HepG2 (cell line): ENCODE data around the gene CCDC88C. TPM values are rescaled to one million over a fixed set of nuclear protein-coding genes. Genes with fewer than 3 reads are reported as not detected.

Experiments used
- ATAC-seq: fragments of 200-7000 bp; cut with Tn5 transposase; 3 replicates; pipeline ENCODE4 v1.9.1; 2020; ENCODE audit warnings: mild to moderate bottlenecking, moderate library complexity
- BruUV-seq: library from RNA; stranded (reverse); fragments of 400-500 nt; replicated peaks from 2 replicates; lab custom pipeline; 2021; lab: Mats Ljungman, UMichigan
- CTCF ChIA-PET: fragments of 300-600 bp; formaldehyde crosslinking; extraction: SDS; loops from one replicate; lab custom pipeline; 2021; ENCODE audit warnings: low total read pairs, inconsistent platforms, low intra/inter-chr PET ratio; lab: Yijun Ruan, JAX
- POLR2A ChIA-PET: fragments of 350-600 bp; sonication (Branson Sonifier 250); formaldehyde crosslinking; loops from one replicate; lab custom pipeline; 2020; ENCODE audit warnings: antibody characterized with exemption, inconsistent platforms; lab: Yijun Ruan, JAX
- DNase-seq: peaks from one replicate; pipeline ENCODE4 v3.0.0-alpha.2; 2015; ENCODE audit warnings: low spot score
- FAIRE-seq: peaks from 3 replicates; lab custom pipeline; 2011; peaks lifted over from hg19 to GRCh38; lab: Jason Lieb, UNC
- H2AFZ ChIP-seq: one replicate; pipeline ENCODE4 v1.6.1; 2011; ENCODE audit warnings: low read length, inconsistent platforms
- H3K27ac ChIP-seq: fragments of 300-600 bp; 3 replicates; pipeline ENCODE4 v1.8.0; 2011; ENCODE audit warnings: mixed run types, mild to moderate bottlenecking, mixed read lengths, low read length, inconsistent platforms; ENCODE audit not compliant: insufficient read depth; ENCODE audit errors: extremely low read length
- H3K27me3 ChIP-seq, 2 experiments: fragments of 200-600 bp in 1 of 2; 2 replicates in 1 of 2; 3 replicates in 1 of 2; pipeline versions ENCODE4 v1.6.0 to v1.8.0; 2011; ENCODE audit warnings: low read length in 2 of 2, mild to moderate bottlenecking in 2 of 2, moderate library complexity in 2 of 2, inconsistent platforms in 1 of 2; ENCODE audit not compliant: insufficient read depth in 2 of 2, control insufficient read depth in 1 of 2
- H3K36me3 ChIP-seq, 2 experiments: fragments of 200-600 bp in 1 of 2; replicated peaks in 1 of 2; 2 replicates in 1 of 2; 3 replicates in 1 of 2; pipeline versions ENCODE4 v1.5.1 to v1.8.0; 2011; ENCODE audit warnings: low read length in 2 of 2, inconsistent platforms in 1 of 2; ENCODE audit not compliant: insufficient read depth in 2 of 2, control insufficient read depth in 1 of 2
- H3K4me1 ChIP-seq: 2 replicates; pipeline ENCODE4 v1.5.1; 2012; ENCODE audit warnings: low read length, inconsistent platforms; ENCODE audit not compliant: insufficient read depth
- H3K4me2 ChIP-seq: 2 replicates; pipeline ENCODE4 v1.6.0; 2011; ENCODE audit warnings: low read depth, low read length, inconsistent platforms
- H3K4me3 ChIP-seq, 3 experiments: fragments of 200-600 bp in 1 of 3; sonication (generic), shearing (Covaris generic) in 1 of 3; replicated peaks in 1 of 3; 2 replicates each; pipeline ENCODE4 v1.5.1; 2011 to 2016; ENCODE audit warnings: low read length in 3 of 3, inconsistent platforms in 2 of 3, low read depth in 2 of 3, mild to moderate bottlenecking in 2 of 3, control low read depth in 1 of 3, mixed read lengths in 1 of 3; ENCODE audit not compliant: insufficient read depth in 1 of 3
- H3K79me2 ChIP-seq: one replicate; pipeline ENCODE4 v1.6.1; 2011; ENCODE audit warnings: low read length, inconsistent platforms; ENCODE audit not compliant: insufficient read depth
- H3K9ac ChIP-seq: 2 replicates; pipeline ENCODE4 v1.6.0; 2011; ENCODE audit warnings: mild to moderate bottlenecking, low read depth, low read length, inconsistent platforms; ENCODE audit not compliant: insufficient read depth
- H3K9me3 ChIP-seq: 2 replicates; pipeline ENCODE4 v1.5.1; 2012; ENCODE audit warnings: mild to moderate bottlenecking, low read length
- H4K20me1 ChIP-seq: 2 replicates; pipeline ENCODE4 v1.6.0; 2011; ENCODE audit warnings: inconsistent platforms, mild to moderate bottlenecking, low read length, moderate library complexity; ENCODE audit not compliant: insufficient read depth
- ARID3A ChIP-seq: IDR thresholded peaks from 2 replicates; pipeline ENCODE4 v1.6.1; 2012; ENCODE audit warnings: low read depth, low read length, improper control_type of control experiment
- FOXM1 ChIP-seq: sonication (generic); formaldehyde crosslinking; IDR thresholded peaks from 2 replicates; pipeline ENCODE4 v1.5.0; 2020; ENCODE audit warnings: missing genetic modification reagents
- HOXA9 ChIP-seq: sonication (generic); formaldehyde crosslinking; IDR thresholded peaks from 2 replicates; pipeline ENCODE4 v1.8.1; 2022; ENCODE audit warnings: missing genetic modification reagents, mild to moderate bottlenecking, moderate library complexity, borderline replicate concordance
- IRF2 ChIP-seq: IDR thresholded peaks from 2 replicates; pipeline ENCODE4 v1.6.1; 2018; ENCODE audit warnings: missing genetic modification reagents, missing compliant biosample characterization
- KAT8 ChIP-seq: IDR thresholded peaks from 2 replicates; pipeline ENCODE4 v1.6.1; 2016; ENCODE audit warnings: missing genetic modification reagents, missing compliant biosample characterization
- KDM5B ChIP-seq: sonication (generic); formaldehyde crosslinking; IDR thresholded peaks from 2 replicates; pipeline ENCODE4 v1.4.0; 2020; ENCODE audit warnings: missing genetic modification reagents, mild to moderate bottlenecking, borderline replicate concordance
- LCORL ChIP-seq, 2 experiments: fragments of 450-650 bp in 1 of 2; sonication (generic) in 1 of 2; formaldehyde crosslinking in 1 of 2; IDR thresholded peaks; 2 replicates each; pipeline versions ENCODE4 v1.5.0 to v1.6.1; 2017 to 2020; ENCODE audit warnings: antibody characterized with exemption in 1 of 2, missing genetic modification reagents in 1 of 2
- MTA3 ChIP-seq: sonication (generic); formaldehyde crosslinking; IDR thresholded peaks from 2 replicates; pipeline ENCODE4 v1.4.0; 2020; ENCODE audit warnings: missing genetic modification reagents
- MTF1 ChIP-seq: sonication (generic); formaldehyde crosslinking; IDR thresholded peaks from 2 replicates; pipeline ENCODE4 v1.5.0; 2020; ENCODE audit warnings: missing genetic modification reagents
- RAD51 ChIP-seq: fragments of 450-650 bp; IDR thresholded peaks from 2 replicates; pipeline ENCODE4 v1.6.1; 2016; ENCODE audit warnings: borderline replicate concordance
- SSRP1 ChIP-seq: IDR thresholded peaks from 2 replicates; pipeline ENCODE4 v1.6.1; 2016; ENCODE audit warnings: control low read depth
- ZNF281 ChIP-seq: sonication (generic); formaldehyde crosslinking; IDR thresholded peaks from 2 replicates; pipeline ENCODE4 v1.4.0; 2020; ENCODE audit warnings: missing genetic modification reagents, borderline replicate concordance
- ZNF3 ChIP-seq: IDR thresholded peaks from 2 replicates; pipeline ENCODE4 v1.7.0; 2017; ENCODE audit warnings: inconsistent platforms
- ZNF501 ChIP-seq: sonication (generic); formaldehyde crosslinking; IDR thresholded peaks from 2 replicates; pipeline ENCODE4 v1.5.1; 2020; ENCODE audit warnings: mild to moderate bottlenecking, moderate library complexity, missing genetic modification reagents
- ZNF615 ChIP-seq: sonication (generic); formaldehyde crosslinking; IDR thresholded peaks from 2 replicates; pipeline ENCODE4 v1.5.0; 2020; ENCODE audit warnings: mild to moderate bottlenecking, missing genetic modification reagents, borderline replicate concordance
- WGBS: methylation state at CpG from one replicate; pipeline ENCODE4 v1.1.6; 2017; ENCODE audit warnings: low lambda C conversion rate; 5-methylcytosine and 5-hydroxymethylcytosine counted together
- in situ Hi-C: cut with HindIII; loops from 2 replicates; pipeline ENCODE4 v1.10.0; 2017; ENCODE audit warnings: low pct_unique_long_range_greater_than_20kb; ENCODE audit not compliant: extremely low pct_ligation_motif_present
- intact Hi-C: fragments of 100-400 bp; cut with micrococcal nuclease; formaldehyde crosslinking; loops from one replicate; pipeline ENCODE4 v1.10.0; 2022; ENCODE audit not compliant: unreplicated experiment
- polyA plus RNA-seq, 8 experiments: library from polyadenylated mRNA; depleted of rRNA in 3 of 8; stranded (reverse) in 7 of 8; unstranded in 1 of 8; fragments of >200 nt; fragmentation: Illumina TruSeq in 4 of 8; extraction: Trizol in 4 of 8; gene quantifications; 2 replicates each; pipeline versions ENCODE4 v1.2.1 to v1.2.3, GENCODE V29; 2011 to 2016; ENCODE audit warnings: low read depth in 4 of 8, missing spikeins in 1 of 8, mixed read lengths in 1 of 8; ENCODE audit not compliant: insufficient read depth in 1 of 8
- total RNA-seq, 5 experiments: library from RNA; depleted of rRNA; stranded (reverse); fragments of >200 nt; fragmentation: Illumina TruSeq; extraction: Trizol; gene quantifications; 2 replicates each; pipeline ENCODE4 v1.2.3, GENCODE V29; 2016; ENCODE audit warnings: low read depth in 1 of 5
- TF ChIP-seq, protein P1 (sequence below): sonication (generic); formaldehyde crosslinking; IDR thresholded peaks from 2 replicates; pipeline ENCODE4 v1.5.1; 2020; ENCODE audit warnings: missing genetic modification reagents, mild to moderate bottlenecking, borderline replicate concordance
- TF ChIP-seq, protein P2 (sequence below): sonication (generic); formaldehyde crosslinking; IDR thresholded peaks from 2 replicates; pipeline ENCODE4 v1.8.0; 2022; ENCODE audit warnings: mild to moderate bottlenecking, missing genetic modification reagents, moderate library complexity

Gene CCDC88C
- total and polyA plus RNA-seq, 2 of the 13 experiments (the other 11 are each of a cell fraction or from before 2014, with no cell fraction given), result 3.6 to 11.7 TPM

GRCh38 chr14:91376547-91377477 is 40.8 kb downstream of the CCDC88C start:
- Histone ChIP-seq H3K79me2 (peaks cover 3% of the 10 kb centered on the region), H3K27me3 (no peaks in the 10 kb centered on the region), H2AFZ (no peak overlapping the region), H3K4me1 (peaks cover 25% of the 10 kb centered on the region), H3K4me2 (no peak overlapping the region), H3K36me3 (no peaks in the 10 kb centered on the region; a peak in 1 of 5 replicates), H4K20me1 (peaks cover 13% of the 10 kb centered on the region; the same call in 1 of the 2 replicates), H3K4me3 (no peak overlapping the region), H3K9ac (no peak overlapping the region), H3K27ac (no peak overlapping the region), H3K9me3 (no peaks in the 10 kb centered on the region)
- FAIRE-seq, result no peak
- BruUV-seq, result no TSS peak
- ATAC-seq, result no peak
- ChIA-PET CTCF (no interaction called here), POLR2A (no interaction called here)
- DNase-seq, result no peak
- 95% methylated on average over 12 of the region's 28 CpGs for WGBS
- intact Hi-C loops (no loop called here), in situ Hi-C loops (no loop called here)
- TF ChIP-seq MTF1 (CRISPR knock-in tag) (no peak), KAT8 (CRISPR knock-in tag) (no peak), SSRP1 (CRISPR knock-in tag) (no peak), RAD51 (no peak), ZNF281 (CRISPR knock-in tag) (no peak), KDM5B (CRISPR knock-in tag) (no peak), ZNF501 (CRISPR knock-in tag) (no peak), IRF2 (no peak), ZNF615 (CRISPR knock-in tag) (no peak), LCORL (IDR thresholded peaks at IDR 0.05) (no peak), LCORL (CRISPR knock-in tag; IDR thresholded peaks at IDR 0.05) (no peak), ZNF3 (CRISPR knock-in tag) (no peak), HOXA9 (CRISPR knock-in tag) (no peak), MTA3 (CRISPR knock-in tag) (no peak), FOXM1 (CRISPR knock-in tag) (no peak), ARID3A (no peak)
- TF ChIP-seq, protein P1, sequence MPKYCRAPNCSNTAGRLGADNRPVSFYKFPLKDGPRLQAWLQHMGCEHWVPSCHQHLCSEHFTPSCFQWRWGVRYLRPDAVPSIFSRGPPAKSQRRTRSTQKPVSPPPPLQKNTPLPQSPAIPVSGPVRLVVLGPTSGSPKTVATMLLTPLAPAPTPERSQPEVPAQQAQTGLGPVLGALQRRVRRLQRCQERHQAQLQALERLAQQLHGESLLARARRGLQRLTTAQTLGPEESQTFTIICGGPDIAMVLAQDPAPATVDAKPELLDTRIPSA (CRISPR knock-in tag), result no peak
- TF ChIP-seq, protein P2, sequence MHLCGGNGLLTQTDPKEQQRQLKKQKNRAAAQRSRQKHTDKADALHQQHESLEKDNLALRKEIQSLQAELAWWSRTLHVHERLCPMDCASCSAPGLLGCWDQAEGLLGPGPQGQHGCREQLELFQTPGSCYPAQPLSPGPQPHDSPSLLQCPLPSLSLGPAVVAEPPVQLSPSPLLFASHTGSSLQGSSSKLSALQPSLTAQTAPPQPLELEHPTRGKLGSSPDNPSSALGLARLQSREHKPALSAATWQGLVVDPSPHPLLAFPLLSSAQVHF, result no peak
